WTC11 (cell line): Measurements from ENCODE around the gene SPATA2L. TPM values are rescaled to one million over a fixed set of nuclear protein-coding genes. Genes with fewer than 3 reads are reported as not detected.

Experiments
- ATAC-seq: fragments of 200-7000 bp; cut with Tn5 transposase; 2 replicates; pipeline ENCODE4 v1.10.0; 2021; ENCODE audit warnings: mild to moderate bottlenecking, moderate library complexity
- CTCF ChIA-PET: fragments of 300-600 bp; sonication (Branson Sonifier 250); formaldehyde crosslinking; loops from one replicate; lab custom pipeline; 2021; ENCODE audit warnings: antibody characterized with exemption; lab: Charles Lee
- POLR2A ChIA-PET: fragments of 350-600 bp; sonication (Branson Sonifier 250); formaldehyde crosslinking; loops from one replicate; lab custom pipeline; 2021; ENCODE audit warnings: antibody characterized with exemption; lab: Charles Lee
- DNase-seq: peaks from one replicate; pipeline ENCODE4 v3.0.0; 2021; ENCODE audit warnings: low spot score
- H3K27ac Mint-ChIP-seq: 2 replicates; pipeline ENCODE4 v1.8.0; 2021; ENCODE audit warnings: mixed read lengths
- H3K27me3 Mint-ChIP-seq: 2 replicates; pipeline ENCODE4 v1.8.0; 2021; ENCODE audit warnings: low read depth, mild to moderate bottlenecking, moderate library complexity, mixed read lengths
- H3K36me3 Mint-ChIP-seq: 2 replicates; pipeline ENCODE4 v1.8.0; 2021; ENCODE audit warnings: mixed read lengths
- H3K4me1 Mint-ChIP-seq: 2 replicates; pipeline ENCODE4 v1.8.0; 2022; ENCODE audit warnings: mixed read lengths
- H3K4me3 Mint-ChIP-seq: 2 replicates; pipeline ENCODE4 v1.8.0; 2021; ENCODE audit warnings: mild to moderate bottlenecking, moderate library complexity, mixed read lengths
- H3K9me3 Mint-ChIP-seq: 2 replicates; pipeline ENCODE4 v1.8.0; 2021; ENCODE audit warnings: mixed read lengths
- ARID4B ChIP-seq: sonication (generic); formaldehyde crosslinking; IDR thresholded peaks from 2 replicates; pipeline ENCODE4 v1.8.0; 2023; ENCODE audit warnings: missing genetic modification reagents, mild to moderate bottlenecking, borderline replicate concordance
- ATF1 ChIP-seq: sonication (generic); formaldehyde crosslinking; IDR thresholded peaks from 2 replicates; pipeline ENCODE4 v1.8.1; 2023; ENCODE audit warnings: mild to moderate bottlenecking, moderate library complexity, missing genetic modification reagents
- CREB1 ChIP-seq: sonication (generic); formaldehyde crosslinking; IDR thresholded peaks from 2 replicates; pipeline ENCODE4 v1.8.0; 2023; ENCODE audit warnings: mild to moderate bottlenecking, missing genetic modification reagents
- ELF4 ChIP-seq: sonication (generic); formaldehyde crosslinking; IDR thresholded peaks from 2 replicates; pipeline ENCODE4 v1.8.1; 2022; ENCODE audit warnings: low read depth, mild to moderate bottlenecking, moderate library complexity, missing genetic modification reagents
- FOXP1 ChIP-seq: sonication (generic); formaldehyde crosslinking; IDR thresholded peaks from 2 replicates; pipeline ENCODE4 v1.8.0; 2022; ENCODE audit warnings: missing genetic modification reagents, mild to moderate bottlenecking, moderate library complexity, borderline replicate concordance
- IRF2 ChIP-seq: sonication (generic); formaldehyde crosslinking; IDR thresholded peaks from 2 replicates; pipeline ENCODE4 v1.8.0; 2022; ENCODE audit warnings: low read depth, missing genetic modification reagents, borderline replicate concordance
- JUN ChIP-seq: sonication (generic); formaldehyde crosslinking; IDR thresholded peaks from 2 replicates; pipeline ENCODE4 v1.8.0; 2023; ENCODE audit warnings: mild to moderate bottlenecking, missing genetic modification reagents
- MXD4 ChIP-seq: fragments of 250-450 bp; sonication (Bioruptor Pico); IDR thresholded peaks from 2 replicates; pipeline ENCODE4 v1.8.0; 2021; ENCODE audit warnings: mild to moderate bottlenecking, moderate library complexity, borderline replicate concordance
- NR3C1 ChIP-seq: sonication (generic); formaldehyde crosslinking; conservative IDR thresholded peaks from 2 replicates; pipeline ENCODE4 v1.8.1; 2023; ENCODE audit warnings: low read depth, mild to moderate bottlenecking, missing genetic modification reagents
- RELA ChIP-seq: sonication (generic); formaldehyde crosslinking; IDR thresholded peaks from 2 replicates; pipeline ENCODE4 v1.8.1; 2022; ENCODE audit warnings: missing genetic modification reagents, mild to moderate bottlenecking, borderline replicate concordance
- SMAD3 ChIP-seq: sonication (generic); formaldehyde crosslinking; IDR thresholded peaks from 2 replicates; pipeline ENCODE4 v1.8.0; 2022; ENCODE audit warnings: missing genetic modification reagents, mild to moderate bottlenecking, borderline replicate concordance
- SP1 ChIP-seq: sonication (generic); formaldehyde crosslinking; conservative IDR thresholded peaks from 2 replicates; pipeline ENCODE4 v1.8.1; 2022; ENCODE audit warnings: missing genetic modification reagents
- ZNF121 ChIP-seq: sonication (generic); formaldehyde crosslinking; IDR thresholded peaks from 2 replicates; pipeline ENCODE4 v1.8.0; 2023; ENCODE audit warnings: missing genetic modification reagents
- ZNF219 ChIP-seq: sonication (generic); formaldehyde crosslinking; IDR thresholded peaks from 2 replicates; pipeline ENCODE4 v1.8.0; 2023; ENCODE audit warnings: missing genetic modification reagents, mild to moderate bottlenecking, borderline replicate concordance
- ZSCAN18 ChIP-seq: fragments of 250-450 bp; sonication (Bioruptor Pico); IDR thresholded peaks from 2 replicates; pipeline ENCODE4 v2.1.2; 2022; ENCODE audit warnings: mild to moderate bottlenecking, moderate library complexity
- total RNA-seq: library from RNA; stranded (reverse); gene quantifications from 3 replicates; pipeline ENCODE4 v1.2.3, GENCODE V29; 2021
- TF ChIP-seq, protein P1 (sequence below): fragments of 250-450 bp; sonication (Bioruptor Pico); IDR thresholded peaks from 2 replicates; pipeline ENCODE4 v1.8.0; 2021; ENCODE audit warnings: mild to moderate bottlenecking
- TF ChIP-seq, protein P2 (sequence below): sonication (generic); formaldehyde crosslinking; IDR thresholded peaks from 2 replicates; pipeline ENCODE4 v1.8.1; 2023; ENCODE audit warnings: mild to moderate bottlenecking, missing genetic modification reagents
- TF ChIP-seq, protein P3 (sequence below): sonication (generic); formaldehyde crosslinking; IDR thresholded peaks from 2 replicates; pipeline ENCODE4 v1.8.1; 2022; ENCODE audit warnings: low read depth, mild to moderate bottlenecking, moderate library complexity, missing genetic modification reagents, borderline replicate concordance

The SPATA2L gene
- total RNA-seq, 1 experiment from 2014 or later: 15.7 TPM

DNA sequence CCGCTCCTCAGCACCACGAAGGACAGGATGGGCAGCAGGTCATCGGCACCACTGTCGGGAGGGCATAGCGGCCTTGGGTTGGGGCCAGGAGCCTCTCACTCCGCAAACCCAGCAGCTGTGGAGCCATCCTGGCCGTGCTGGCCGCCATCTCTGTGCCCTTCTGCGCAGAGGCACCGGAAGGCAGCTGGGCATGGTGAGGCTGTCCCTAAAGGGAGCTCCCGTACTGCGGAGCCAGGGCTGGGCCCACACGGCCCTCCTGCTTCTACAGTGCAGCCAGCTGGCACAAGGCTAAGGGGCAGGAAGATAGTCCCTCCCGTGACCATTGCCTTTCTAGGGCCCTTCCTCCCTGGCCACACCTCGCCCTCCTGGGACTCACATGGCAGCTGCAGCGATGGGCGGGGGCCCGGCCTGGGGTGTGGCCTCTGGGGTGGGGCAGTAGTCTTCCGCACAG is 7.0 kb upstream of the SPATA2L start:
- ChIA-PET POLR2A (interaction anchor here (0.6 to 1.0 kb wide), 2 partner anchors 14 to 141 kb away, joined by 3 to 4 read pairs; no protein-coding TSS in a partner anchor), CTCF (interaction anchor here (0.8 to 6.2 kb wide), 5 partner anchors 8 to 217 kb away, joined by 3 to 36 read pairs (median 3); partner anchors contain the start of genes SPATA2L and VPS9D1)
- Mint-ChIP-seq H3K27ac (no peak overlapping the region), H3K27me3 (peaks cover 31% of the 10 kb centered on the region), H3K36me3 (no peaks in the 10 kb centered on the region), H3K4me3 (no peak overlapping the region), H3K9me3 (no peaks in the 10 kb centered on the region), H3K4me1 (peaks cover 11% of the 10 kb centered on the region)
- ATAC-seq (no peak), DNase-seq (no peak)
- TF ChIP-seq, protein P1, sequence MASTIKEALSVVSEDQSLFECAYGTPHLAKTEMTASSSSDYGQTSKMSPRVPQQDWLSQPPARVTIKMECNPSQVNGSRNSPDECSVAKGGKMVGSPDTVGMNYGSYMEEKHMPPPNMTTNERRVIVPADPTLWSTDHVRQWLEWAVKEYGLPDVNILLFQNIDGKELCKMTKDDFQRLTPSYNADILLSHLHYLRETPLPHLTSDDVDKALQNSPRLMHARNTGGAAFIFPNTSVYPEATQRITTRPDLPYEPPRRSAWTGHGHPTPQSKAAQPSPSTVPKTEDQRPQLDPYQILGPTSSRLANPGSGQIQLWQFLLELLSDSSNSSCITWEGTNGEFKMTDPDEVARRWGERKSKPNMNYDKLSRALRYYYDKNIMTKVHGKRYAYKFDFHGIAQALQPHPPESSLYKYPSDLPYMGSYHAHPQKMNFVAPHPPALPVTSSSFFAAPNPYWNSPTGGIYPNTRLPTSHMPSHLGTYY (CRISPR knock-in tag): no peak
- TF ChIP-seq FOXP1 (0 out of 2 replicates have a peak, but pooled peaks have one; percentile 31), ARID4B (CRISPR knock-in tag) (no peak)

DNA sequence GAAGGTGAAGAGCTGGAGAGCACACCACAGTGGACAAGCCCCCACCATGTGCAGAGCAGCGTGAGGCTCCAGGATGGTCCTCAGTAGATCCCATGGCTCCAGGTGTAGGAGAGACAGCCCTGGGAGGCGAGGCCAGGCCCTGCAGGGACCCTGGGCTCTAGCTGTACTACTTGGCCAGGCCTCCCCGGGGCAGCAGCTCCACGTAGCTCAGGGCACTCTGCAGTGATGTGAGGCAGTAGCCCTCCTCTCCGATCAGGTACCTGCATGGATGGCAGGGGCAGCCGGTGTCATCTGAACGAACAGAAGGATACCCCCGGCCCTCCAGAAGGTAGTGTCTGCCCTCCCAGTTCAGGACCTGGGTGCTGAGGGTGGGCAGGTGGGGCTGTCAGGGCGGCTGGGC is 6.2 kb upstream of the SPATA2L start:
- TF ChIP-seq MXD4 (no peak), IRF2 (no peak), SP1 (CRISPR knock-in tag) (no peak), ATF1 (no peak), ELF4 (CRISPR knock-in tag) (no peak)
- ATAC-seq: no peak
- no peak overlapping the region for H3K4me3 Mint-ChIP-seq
- CTCF ChIA-PET: interaction anchor here (0.6 to 6.2 kb wide), 4 partner anchors 7 to 216 kb away, joined by 3 to 36 read pairs (median 10); partner anchors contain the start of genes SPATA2L and VPS9D1
- H3K9me3 Mint-ChIP-seq: no peaks in the 10 kb centered on the region
- POLR2A ChIA-PET: no interaction called here
- H3K4me1 Mint-ChIP-seq: peaks cover 11% of the 10 kb centered on the region
- H3K27ac Mint-ChIP-seq: no peak overlapping the region
- DNase-seq: no peak
- H3K27me3 Mint-ChIP-seq: peaks cover 39% of the 10 kb centered on the region
- no peaks in the 10 kb centered on the region for H3K36me3 Mint-ChIP-seq

DNA sequence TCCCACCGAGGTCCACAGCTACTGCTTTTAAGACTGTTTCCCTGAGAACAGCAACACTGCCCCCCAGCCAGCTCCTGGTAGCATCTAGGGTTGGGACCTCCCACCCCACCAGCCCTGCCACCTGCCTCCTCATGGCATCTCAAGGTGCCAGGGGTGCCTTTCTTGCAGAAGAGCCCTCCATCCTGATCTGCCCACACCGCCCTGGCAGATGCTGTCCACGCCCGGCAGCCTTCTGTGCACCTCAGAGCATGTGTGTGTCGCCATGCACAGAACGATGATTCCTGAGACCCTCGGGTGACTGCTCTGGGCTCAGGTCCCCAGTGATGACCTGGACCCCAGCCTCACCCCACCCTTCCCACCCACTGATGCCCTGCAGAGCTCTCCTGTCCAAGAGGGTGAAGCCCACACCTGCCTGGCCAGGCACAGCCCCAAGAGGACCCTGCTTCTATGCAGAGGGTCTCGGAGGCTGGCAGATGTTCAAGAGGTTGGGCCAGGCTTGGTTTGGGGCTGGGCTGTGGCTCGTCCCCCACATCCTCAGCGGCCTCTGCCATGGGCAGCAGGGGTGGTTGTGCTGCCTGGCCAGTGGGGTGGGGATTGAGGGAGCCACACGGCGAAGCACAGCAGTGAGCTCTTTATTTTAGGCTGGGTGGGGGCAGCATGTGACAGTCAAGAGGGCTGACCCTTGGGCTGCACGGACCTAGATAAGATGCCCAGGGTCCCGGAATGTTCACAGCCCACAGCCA is 5.2 kb upstream of the SPATA2L start:
- DNase-seq (no peak), ATAC-seq (no peak)
- Mint-ChIP-seq H3K27me3 (peaks cover 40% of the 10 kb centered on the region), H3K9me3 (no peaks in the 10 kb centered on the region), H3K36me3 (no peaks in the 10 kb centered on the region), H3K4me3 (peak overlapping the region; percentile 52; the same call in 1 of the 2 replicates), H3K4me1 (peaks cover 17% of the 10 kb centered on the region), H3K27ac (no peak overlapping the region)
- TF ChIP-seq FOXP1 (0 out of 2 replicates have a peak, but pooled peaks have one; percentile 4), JUN (CRISPR knock-in tag) (no peak)
- CTCF ChIA-PET: interaction anchor here (0.6 to 2.7 kb wide), 36 partner anchors 8 to 376 kb away, joined by 3 to 18 read pairs (median 4); partner anchors contain the start of genes CDK10, CHMP1A, FANCA and SPATA33
- POLR2A ChIA-PET: interaction anchor here (1.0 to 1.4 kb wide), 4 partner anchors 8 to 167 kb away, joined by 3 to 5 read pairs (median 4); partner anchors contain the start of genes TCF25 and VPS9D1

GRCh38 chr16:89705006-89705405 is 3.5 kb upstream of the SPATA2L start:
- no peak overlapping the region; the same call in 1 of the 2 replicates for H3K27ac Mint-ChIP-seq
- H3K9me3 Mint-ChIP-seq: no peaks in the 10 kb centered on the region
- ChIA-PET POLR2A (no interaction called here), CTCF (interaction anchor here (0.7 to 2.7 kb wide), 10 partner anchors 9 to 219 kb away, joined by 3 to 17 read pairs (median 6); partner anchors contain the start of genes FANCA, SPIRE2 and VPS9D1)
- H3K4me3 Mint-ChIP-seq: no peak overlapping the region
- peaks cover 18% of the 10 kb centered on the region for H3K4me1 Mint-ChIP-seq
- peaks cover 40% of the 10 kb centered on the region for H3K27me3 Mint-ChIP-seq
- DNase-seq (no peak), ATAC-seq (no peak)
- H3K36me3 Mint-ChIP-seq: no peaks in the 10 kb centered on the region
- no peak for TF ChIP-seq CREB1 (CRISPR knock-in tag)
- TF ChIP-seq NR3C1 (CRISPR knock-in tag): no peak
- TF ChIP-seq, protein P2, sequence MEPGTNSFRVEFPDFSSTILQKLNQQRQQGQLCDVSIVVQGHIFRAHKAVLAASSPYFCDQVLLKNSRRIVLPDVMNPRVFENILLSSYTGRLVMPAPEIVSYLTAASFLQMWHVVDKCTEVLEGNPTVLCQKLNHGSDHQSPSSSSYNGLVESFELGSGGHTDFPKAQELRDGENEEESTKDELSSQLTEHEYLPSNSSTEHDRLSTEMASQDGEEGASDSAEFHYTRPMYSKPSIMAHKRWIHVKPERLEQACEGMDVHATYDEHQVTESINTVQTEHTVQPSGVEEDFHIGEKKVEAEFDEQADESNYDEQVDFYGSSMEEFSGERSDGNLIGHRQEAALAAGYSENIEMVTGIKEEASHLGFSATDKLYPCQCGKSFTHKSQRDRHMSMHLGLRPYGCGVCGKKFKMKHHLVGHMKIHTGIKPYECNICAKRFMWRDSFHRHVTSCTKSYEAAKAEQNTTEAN (CRISPR knock-in tag): no peak
- no peak for TF ChIP-seq RELA (CRISPR knock-in tag)
- TF ChIP-seq ZNF121 (CRISPR knock-in tag): no peak
- no peak for TF ChIP-seq ZNF219 (CRISPR knock-in tag)
- TF ChIP-seq SMAD3 (CRISPR knock-in tag): no peak
- no peak for TF ChIP-seq ZSCAN18 (CRISPR knock-in tag)
- TF ChIP-seq, protein P3, sequence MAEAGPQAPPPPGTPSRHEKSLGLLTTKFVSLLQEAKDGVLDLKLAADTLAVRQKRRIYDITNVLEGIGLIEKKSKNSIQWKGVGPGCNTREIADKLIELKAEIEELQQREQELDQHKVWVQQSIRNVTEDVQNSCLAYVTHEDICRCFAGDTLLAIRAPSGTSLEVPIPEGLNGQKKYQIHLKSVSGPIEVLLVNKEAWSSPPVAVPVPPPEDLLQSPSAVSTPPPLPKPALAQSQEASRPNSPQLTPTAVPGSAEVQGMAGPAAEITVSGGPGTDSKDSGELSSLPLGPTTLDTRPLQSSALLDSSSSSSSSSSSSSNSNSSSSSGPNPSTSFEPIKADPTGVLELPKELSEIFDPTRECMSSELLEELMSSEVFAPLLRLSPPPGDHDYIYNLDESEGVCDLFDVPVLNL (CRISPR knock-in tag): no peak
